GM18951 (cell line): ENCODE results near the gene PLSCR1.

Experiments used
- POLR2A ChIP-seq: IDR thresholded peaks from 4 replicates; pipeline ENCODE4 v1.6.1; 2011; ENCODE audit warnings: mild to moderate bottlenecking; ENCODE audit not compliant: insufficient read length, insufficient read depth; ENCODE audit errors: extremely low read depth
- in situ Hi-C: fragments of 300-500 bp; cut with MboI; formaldehyde crosslinking; loops from one replicate; pipeline ENCODE4 v1.12.0; 2022; ENCODE audit warnings: low sequenced_read_pairs, mixed read lengths, inconsistent platforms; ENCODE audit not compliant: unreplicated experiment

The PLSCR1 gene

DNA sequence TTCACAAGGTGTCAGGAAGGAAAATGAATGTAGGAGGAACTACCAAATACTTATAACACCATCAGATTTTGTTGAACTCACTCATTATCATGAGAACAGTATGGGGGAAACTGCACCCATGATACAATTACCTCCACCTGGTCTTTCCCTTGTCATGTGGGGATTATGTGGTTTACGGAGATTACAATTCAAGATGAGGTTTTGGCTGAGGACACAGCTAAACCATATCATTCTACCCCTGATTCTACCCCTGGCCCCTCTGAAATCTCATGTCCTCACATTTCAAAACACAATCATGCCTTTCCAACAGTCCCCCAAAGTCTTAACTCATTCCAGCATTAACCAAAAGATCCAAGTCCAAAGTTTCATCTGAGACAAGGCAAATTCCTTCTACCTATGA, 17.1 kb upstream of the PLSCR1 start:
- no peak for TF ChIP-seq POLR2A
- in situ Hi-C loops = no loop called here

DNA sequence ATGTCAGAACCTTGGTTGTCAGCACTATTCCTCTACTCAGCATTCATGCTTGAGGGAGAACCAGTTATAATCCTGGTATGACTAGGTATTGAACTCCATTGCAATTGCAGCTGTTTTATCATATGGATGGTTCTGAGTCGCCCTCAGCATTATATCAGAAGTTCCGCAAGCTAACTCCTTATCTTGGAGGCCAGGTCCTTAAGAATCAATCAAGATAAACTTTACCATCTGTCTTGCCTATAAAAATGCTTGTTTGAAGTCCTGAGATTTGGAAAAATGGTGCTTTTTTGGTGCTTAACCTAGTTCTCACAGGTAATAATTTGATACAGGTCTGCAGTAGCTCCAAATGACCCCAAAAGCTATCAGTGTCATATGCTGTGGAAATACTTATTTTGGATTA, 16.3 kb upstream of the PLSCR1 start:
- in situ Hi-C loops = no loop called here
- TF ChIP-seq POLR2A = no peak

DNA sequence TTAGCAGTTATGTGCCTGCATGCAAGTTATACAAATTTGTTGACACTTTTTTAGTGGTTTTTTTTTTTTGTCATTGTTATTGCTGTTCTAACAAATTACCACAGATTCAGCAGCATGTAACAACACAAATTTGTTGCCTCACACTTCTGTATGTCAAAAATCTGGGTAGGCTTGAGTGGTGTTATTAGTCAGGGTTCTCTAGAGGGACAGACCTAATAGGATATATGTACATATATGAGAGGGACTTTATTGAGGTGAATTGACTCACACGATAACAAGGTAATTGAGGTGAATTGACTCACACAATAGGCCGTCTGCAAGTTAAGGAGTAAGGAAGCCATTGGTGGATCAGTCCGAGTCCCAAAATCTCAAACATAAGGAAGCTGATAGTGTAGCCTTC, 15.0 kb upstream of the PLSCR1 start:
- TF ChIP-seq POLR2A = no peak
- in situ Hi-C loops = no loop called here

DNA sequence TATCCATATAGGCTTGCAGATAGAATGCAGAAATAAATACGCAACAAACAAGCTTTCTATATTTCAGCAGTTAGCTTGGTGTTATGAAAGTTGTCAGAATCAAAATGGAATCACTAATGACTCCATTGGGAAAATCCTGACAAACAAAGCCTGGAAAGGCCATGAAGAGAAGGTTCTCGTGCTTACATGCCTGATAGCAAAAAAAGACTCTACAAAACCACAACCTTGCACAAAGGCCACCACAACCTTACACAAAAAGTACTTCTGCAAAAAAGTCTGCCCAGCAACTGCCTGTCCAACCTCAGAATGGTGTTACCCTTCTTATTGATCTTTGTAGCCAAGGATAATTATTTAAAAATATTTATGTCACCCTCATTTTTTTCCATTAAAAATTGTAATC, 14.4 kb upstream of the PLSCR1 start:
- in situ Hi-C loops = no loop called here
- no peak for TF ChIP-seq POLR2A

DNA sequence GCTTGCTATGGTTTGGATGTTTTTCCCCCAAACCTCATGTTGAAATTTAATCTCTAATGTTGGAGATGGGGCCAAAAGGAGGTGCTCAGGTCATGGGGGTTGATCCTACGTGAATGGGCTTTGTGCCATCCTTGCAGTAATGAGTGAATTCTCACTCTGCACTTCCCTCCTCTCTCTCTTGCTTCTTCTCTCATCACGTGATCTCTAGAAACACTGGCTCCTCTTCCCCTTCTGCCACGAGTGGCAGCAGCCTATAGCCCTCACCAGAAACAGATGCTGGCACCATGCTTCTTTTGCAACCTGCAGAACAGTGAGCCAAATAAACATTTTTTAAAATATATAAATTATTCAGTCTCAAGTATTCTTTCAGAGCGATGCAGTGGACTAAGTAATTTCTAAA, 13.3 kb upstream of the PLSCR1 start:
- in situ Hi-C loops = no loop called here
- TF ChIP-seq POLR2A = no peak

DNA sequence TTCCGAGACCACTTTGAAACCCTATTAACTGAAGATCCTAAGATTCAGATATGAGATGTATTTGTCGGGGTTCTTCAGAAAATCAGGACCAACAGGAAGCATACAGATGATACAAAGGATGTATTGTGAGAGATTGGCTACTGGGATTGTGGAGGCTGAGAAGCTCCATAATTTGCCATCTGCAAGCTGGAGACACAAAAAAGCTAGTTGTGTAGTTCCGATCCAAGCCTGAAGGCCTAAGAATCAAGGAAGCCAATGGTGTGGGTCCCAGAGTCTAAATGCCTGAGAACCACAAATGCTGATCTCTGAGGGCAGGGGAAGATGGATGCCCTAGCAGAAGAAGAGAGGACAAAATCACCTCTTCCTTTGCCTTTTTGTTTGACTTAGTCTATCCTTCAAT, 10.9 kb upstream of the PLSCR1 start:
- in situ Hi-C loops = no loop called here
- no peak for TF ChIP-seq POLR2A

DNA sequence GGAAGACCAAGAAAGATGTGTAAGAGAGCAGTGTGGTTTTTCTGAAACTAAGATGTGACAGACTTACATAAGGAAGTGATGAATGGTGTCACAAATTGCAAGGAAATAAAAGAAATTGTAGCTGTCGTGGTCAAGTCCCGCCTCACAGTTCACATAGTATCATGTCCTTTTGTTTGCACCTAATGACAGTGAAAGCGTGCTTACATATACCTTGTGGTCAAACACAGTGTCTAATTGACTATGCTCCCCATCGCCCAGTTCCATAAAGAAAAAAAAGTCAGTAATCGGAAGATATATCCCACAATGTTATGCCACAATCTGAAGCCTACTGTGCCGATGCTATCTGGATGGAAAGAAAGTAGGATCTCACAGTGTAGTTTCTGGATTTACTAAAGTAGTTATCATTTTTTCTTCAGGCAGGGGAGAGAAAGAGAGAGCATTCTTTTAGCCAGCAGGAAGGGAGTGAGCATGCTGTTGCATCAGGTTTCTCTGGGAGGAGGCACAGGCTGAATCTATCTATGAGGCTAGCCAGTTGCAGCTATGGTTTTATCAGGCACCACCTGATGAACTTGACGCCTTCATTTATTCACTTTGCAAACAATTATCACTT, 9.8 kb upstream of the PLSCR1 start:
- in situ Hi-C loops = no loop called here

DNA sequence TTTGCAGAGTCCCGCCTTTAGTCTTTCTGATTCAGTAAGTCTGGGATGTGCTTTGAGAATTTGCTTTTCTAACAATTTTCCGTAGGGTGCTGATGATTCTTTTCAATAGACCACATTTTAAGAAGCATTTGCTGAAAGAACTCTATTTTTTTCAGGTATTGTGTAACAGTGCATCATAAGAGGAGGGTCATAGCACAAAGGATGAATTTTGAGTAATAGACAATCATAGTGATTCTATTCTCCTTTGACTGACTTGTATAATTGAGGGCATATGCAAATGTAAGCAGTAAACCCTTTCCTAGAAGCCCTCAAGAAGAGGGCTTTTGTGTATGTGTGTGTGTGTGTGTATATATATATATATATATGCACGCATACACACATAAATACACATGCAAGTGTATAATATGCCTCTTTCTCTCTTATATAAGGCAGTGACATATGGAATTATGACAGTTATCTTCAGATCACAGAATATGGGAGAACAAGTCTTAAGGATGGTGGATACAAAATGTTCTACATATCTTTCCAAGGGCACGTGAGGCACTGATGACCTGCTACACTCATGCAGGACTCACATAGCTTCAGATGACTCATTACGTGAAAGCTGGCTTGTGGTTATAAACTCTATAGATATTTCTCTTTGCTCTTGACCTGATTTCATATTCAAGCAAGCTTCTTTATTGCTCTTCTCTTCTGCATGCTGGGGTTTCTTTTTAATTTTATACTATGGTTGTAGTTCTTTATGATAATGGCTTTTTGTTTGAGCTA, 6.5 kb upstream of the PLSCR1 start:
- TF ChIP-seq POLR2A = no peak
- in situ Hi-C loops = no loop called here

More for the DNA sequence above, 9.8 kb upstream of the PLSCR1 start:
- TF ChIP-seq POLR2A = no peak

DNA sequence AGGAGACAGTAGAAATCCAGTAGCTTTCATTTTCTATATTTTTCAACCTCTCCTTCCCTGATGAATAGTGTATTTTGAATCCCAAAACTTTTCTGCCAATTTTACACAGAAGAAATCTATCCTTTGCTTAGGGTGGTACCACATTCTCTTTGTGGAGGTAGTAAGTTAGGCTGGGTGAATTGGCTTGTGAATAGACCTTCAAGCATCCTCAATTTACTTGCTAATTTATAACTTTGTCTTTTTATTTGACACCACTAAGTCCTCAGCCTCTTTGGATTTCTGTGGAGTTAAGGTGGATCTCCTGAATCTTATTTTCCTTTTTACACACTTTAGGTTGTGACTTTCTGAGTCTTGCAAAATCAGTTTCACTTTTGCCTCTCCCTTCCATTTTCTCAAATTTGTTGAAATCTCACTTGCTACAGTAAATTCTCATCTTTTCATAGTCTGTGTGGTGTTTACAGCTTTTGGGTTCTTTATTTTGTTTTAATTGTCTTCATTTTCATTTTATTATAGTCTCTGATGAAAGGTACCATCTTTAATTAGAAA, 5.7 kb upstream of the PLSCR1 start:
- no peak for TF ChIP-seq POLR2A

DNA sequence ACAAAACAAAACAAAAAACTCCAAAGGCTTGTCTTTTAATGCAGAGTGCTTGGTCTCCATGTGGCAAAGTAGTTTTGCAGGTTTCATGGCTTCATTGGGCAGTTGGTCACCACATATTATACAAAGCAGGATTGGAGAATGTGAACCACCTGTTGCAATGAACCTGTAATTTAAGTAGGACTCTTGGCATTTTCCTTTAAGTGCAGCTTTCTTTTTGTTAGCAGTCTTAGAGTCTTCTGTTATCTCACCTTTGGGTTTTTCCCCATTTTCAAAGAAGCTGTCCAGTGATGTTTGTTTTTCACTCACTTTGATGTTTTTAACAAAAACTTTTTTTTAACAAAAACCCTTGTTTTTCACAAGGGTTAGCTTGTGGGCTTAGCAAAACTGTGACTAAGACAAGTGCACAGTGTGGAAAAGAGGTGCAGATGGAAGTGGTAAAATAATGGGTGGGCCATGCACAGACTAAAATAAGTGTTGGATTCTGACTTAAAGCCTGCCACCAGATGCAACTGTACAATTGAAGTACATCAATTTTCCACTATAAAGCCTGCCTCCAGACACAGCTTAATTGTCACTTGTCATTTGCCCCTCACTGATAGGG, 2.9 kb upstream of the PLSCR1 start:
- in situ Hi-C loops = no loop called here
- no peak for TF ChIP-seq POLR2A

More for the DNA sequence above, 5.7 kb upstream of the PLSCR1 start:
- in situ Hi-C loops = no loop called here

DNA sequence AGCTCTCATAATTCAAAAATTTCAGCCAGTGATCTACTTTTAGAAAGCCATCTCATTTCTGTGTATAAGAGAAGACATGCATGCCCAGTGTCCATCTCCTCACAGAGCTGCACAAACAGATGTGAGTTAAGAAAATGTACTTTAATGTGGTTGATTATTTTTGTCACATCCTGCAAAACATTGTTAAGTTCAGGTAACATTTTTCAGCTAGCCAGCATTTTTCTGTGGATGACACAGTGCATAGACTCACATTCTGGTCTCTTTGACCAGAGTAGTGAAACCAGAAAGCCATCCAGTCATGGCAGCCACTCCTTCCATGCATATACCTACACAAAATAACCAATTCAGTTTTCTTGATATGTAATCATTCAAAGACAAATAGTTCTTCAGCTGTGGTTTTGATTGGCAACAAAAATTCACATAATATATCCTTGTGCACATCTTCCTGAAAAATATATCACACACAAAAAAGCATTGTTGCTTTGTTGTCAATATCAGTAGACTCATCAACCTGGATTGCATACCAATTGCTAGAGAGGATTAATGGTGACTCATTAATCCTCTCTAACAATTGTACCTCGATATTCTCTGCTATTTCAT, 2.1 kb upstream of the PLSCR1 start:
- TF ChIP-seq POLR2A = no peak
- in situ Hi-C loops = no loop called here

DNA sequence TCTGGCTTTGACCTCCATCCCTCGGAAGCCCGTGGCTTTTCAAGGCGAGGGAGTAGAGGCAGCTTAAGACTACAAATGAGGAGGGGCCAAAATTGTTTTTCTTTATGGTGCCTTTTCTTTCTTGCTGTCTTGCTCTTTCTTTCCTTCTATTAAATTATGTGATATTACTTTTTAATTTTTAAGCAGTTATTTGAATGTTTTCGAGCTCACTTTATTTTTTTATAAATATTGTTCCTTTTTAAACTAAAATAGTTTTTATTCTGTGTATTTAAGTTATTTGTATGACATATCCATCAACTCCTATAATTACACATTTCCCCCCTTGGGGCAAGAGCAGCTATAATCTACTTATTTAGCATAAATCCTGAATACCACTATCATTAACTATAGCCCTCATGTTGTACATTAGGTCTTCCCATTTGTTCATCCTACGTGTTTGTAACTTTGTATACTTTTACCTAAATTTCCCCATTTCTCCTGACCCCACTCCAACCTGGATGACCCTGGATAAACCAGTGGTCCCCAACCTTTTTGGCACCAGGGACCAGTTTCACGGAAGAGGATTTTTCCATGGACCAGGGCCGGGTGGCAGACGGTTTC, 622 bp upstream of the PLSCR1 start:
- no peak for TF ChIP-seq POLR2A
- in situ Hi-C loops = no loop called here

DNA sequence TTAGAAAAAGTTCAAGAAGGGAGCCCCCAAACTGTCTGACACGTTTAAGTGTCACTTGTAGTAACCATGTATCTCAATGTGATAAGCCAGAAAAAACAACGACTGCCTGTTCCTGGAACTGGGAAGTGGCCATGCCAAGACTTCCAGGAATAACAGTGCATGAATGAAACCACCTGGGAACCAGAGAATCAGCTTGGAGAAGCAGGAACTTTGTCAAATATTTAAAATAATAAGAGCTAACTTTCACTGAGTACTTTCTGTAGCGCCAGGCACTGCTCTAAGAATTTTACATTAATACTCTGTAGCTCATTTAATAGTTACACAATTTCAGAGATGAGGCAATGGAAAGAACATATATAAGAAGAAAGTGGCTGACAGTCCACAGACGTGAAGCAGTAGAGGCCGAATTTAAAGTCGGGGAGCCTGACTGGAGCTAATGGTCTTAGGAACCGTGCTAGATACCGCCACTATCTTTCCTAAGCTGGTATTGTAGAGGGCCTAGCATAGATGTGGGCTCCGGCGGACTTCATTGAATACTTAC, 876 bp downstream of the PLSCR1 start:
- in situ Hi-C loops = no loop called here
- TF ChIP-seq POLR2A = no peak
